PFSK-1 (cell line): ENCODE data around the gene LIX1.

Experiments
- REST ChIP-seq, 2 experiments: IDR thresholded peaks; 2 replicates each; pipeline versions ENCODE4 v1.6.1 to v1.8.0; 2011 to 2012; ENCODE audit warnings: low read depth in 2 of 2, low read length in 2 of 2, control low read depth in 1 of 2, inconsistent platforms in 1 of 2, mild to moderate bottlenecking in 1 of 2, moderate library complexity in 1 of 2; ENCODE audit not compliant: insufficient read depth in 1 of 2
- SIN3A ChIP-seq: IDR thresholded peaks from 2 replicates; pipeline ENCODE4 v1.6.1; 2012; ENCODE audit warnings: mild to moderate bottlenecking, low read length, moderate library complexity, borderline replicate concordance; ENCODE audit not compliant: insufficient read depth

DNA sequence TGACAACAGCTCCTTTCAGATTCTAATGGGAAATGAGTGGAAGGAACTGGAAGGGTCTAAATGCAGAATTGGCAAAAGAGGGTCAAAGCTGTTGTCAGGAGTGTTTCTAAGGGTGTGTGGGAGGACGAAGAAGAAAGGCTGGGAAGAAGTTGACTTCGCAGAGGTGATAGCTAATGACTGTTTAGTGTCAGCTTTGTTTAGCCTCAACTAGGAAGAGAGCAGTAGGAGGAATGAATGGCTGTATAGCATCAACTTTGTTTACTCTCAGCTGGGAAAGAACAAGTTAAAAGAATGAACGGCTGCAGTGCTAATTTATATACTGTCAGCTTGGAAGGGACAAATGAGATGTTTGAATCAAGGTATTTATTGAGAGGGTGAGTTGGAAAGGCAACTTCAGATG, 5.9 kb upstream of the LIX1 start:
- TF ChIP-seq SIN3A, result no peak
- no peak for TF ChIP-seq REST (IDR thresholded peaks at IDR 0.05; ENCODE audit: insufficient read depth in 1 of 2, low read depth in 2 of 2, low read length in 2 of 2)
